MM.1S (cell line): ENCODE data around the gene MMP20.

Experiments
- DNase-seq: peaks from one replicate; pipeline ENCODE4 v3.0.0-alpha.2; 2015
- H2AFZ ChIP-seq: fragments of 300-600 bp; sonication (generic); 2 replicates; pipeline ENCODE4 v1.6.0; 2016; ENCODE audit warnings: antibody characterized with exemption, low read length
- H3F3A ChIP-seq: fragments of 300-600 bp; sonication (generic); 2 replicates; pipeline ENCODE4 v1.6.1; 2016; ENCODE audit warnings: mild to moderate bottlenecking, antibody characterized with exemption, low read length, moderate library complexity, mixed read lengths; ENCODE audit not compliant: insufficient read depth
- H3K27ac ChIP-seq: fragments of 300-600 bp; sonication (generic); 2 replicates; pipeline ENCODE4 v1.5.1; 2016; ENCODE audit warnings: mild to moderate bottlenecking, low read length
- H3K27me3 ChIP-seq: fragments of 300-600 bp; sonication (generic); replicated peaks from 2 replicates; pipeline ENCODE4 v1.6.0; 2016; ENCODE audit warnings: low read length; ENCODE audit not compliant: insufficient read depth
- H3K36me3 ChIP-seq: fragments of 300-600 bp; sonication (generic); replicated peaks from 2 replicates; pipeline ENCODE4 v1.6.1; 2016; ENCODE audit warnings: mild to moderate bottlenecking, low read length, mixed read lengths; ENCODE audit not compliant: insufficient read depth
- H3K4me1 ChIP-seq: fragments of 300-600 bp; sonication (generic); 2 replicates; pipeline ENCODE4 v1.6.1; 2016; ENCODE audit warnings: low read length, mixed read lengths
- H3K4me2 ChIP-seq: fragments of 300-600 bp; sonication (generic); 2 replicates; pipeline ENCODE4 v1.6.0; 2016; ENCODE audit warnings: low read depth, low read length
- H3K4me3 ChIP-seq: fragments of 300-600 bp; sonication (generic); 2 replicates; pipeline ENCODE4 v1.5.1; 2016; ENCODE audit warnings: low read length, mixed read lengths
- H3K79me2 ChIP-seq: fragments of 300-600 bp; sonication (generic); 2 replicates; pipeline ENCODE4 v1.6.1; 2016; ENCODE audit warnings: mixed run types, low read length, mixed read lengths
- H3K9ac ChIP-seq: fragments of 300-600 bp; sonication (generic); 2 replicates; pipeline ENCODE4 v1.6.1; 2016; ENCODE audit warnings: low read length, mixed read lengths
- H3K9me2 ChIP-seq: fragments of 300-600 bp; sonication (generic); replicated peaks from 2 replicates; pipeline ENCODE4 v1.6.1; 2016; ENCODE audit warnings: mild to moderate bottlenecking, low read length, mixed read lengths; ENCODE audit not compliant: insufficient read depth
- H3K9me3 ChIP-seq: fragments of 300-600 bp; sonication (generic); replicated peaks from 2 replicates; pipeline ENCODE4 v1.6.1; 2016; ENCODE audit warnings: mild to moderate bottlenecking, low read length, mixed read lengths; ENCODE audit not compliant: insufficient read depth
- H4K20me1 ChIP-seq: fragments of 300-600 bp; sonication (generic); 2 replicates; pipeline ENCODE4 v1.6.1; 2016; ENCODE audit warnings: mild to moderate bottlenecking, low read length, moderate library complexity, mixed read lengths; ENCODE audit not compliant: insufficient read depth
- CTCF ChIP-seq: fragments of 300-600 bp; sonication (generic); IDR thresholded peaks from 2 replicates; pipeline ENCODE4 v1.5.1; 2016; ENCODE audit warnings: antibody characterized with exemption, low read length, mixed read lengths
- EZH2 ChIP-seq: fragments of 300-600 bp; sonication (generic); optimal IDR thresholded peaks from 2 replicates; pipeline ENCODE3; 2017; ENCODE audit warnings: low read depth, mild to moderate bottlenecking, antibody characterized with exemption, low read length, mixed read lengths
- EZH2phosphoT487 ChIP-seq: fragments of 300-600 bp; sonication (generic); IDR thresholded peaks from 2 replicates; pipeline ENCODE4 v1.6.1; 2018; ENCODE audit warnings: antibody characterized with exemption, low read length

MMP20 gene

GRCh38 chr11:102620818-102621561 lies 4.1 kb downstream of the MMP20 start:
- H3K79me2 ChIP-seq = no peaks in the 10 kb centered on the region
- no peaks in the 10 kb centered on the region for H4K20me1 ChIP-seq
- H3K4me3 ChIP-seq = no peak overlapping the region
- H3K27ac ChIP-seq = no peak overlapping the region
- H3K9me2 ChIP-seq = no peaks in the 10 kb centered on the region
- no peak overlapping the region for H2AFZ ChIP-seq
- H3K9me3 ChIP-seq = no peaks in the 10 kb centered on the region
- H3K36me3 ChIP-seq = no peaks in the 10 kb centered on the region
- DNase-seq = no peak
- no peak for TF ChIP-seq EZH2phosphoT487
- TF ChIP-seq CTCF = no peak
- TF ChIP-seq EZH2 = no peak
- no peaks in the 10 kb centered on the region for H3F3A ChIP-seq
- H3K27me3 ChIP-seq = no peaks in the 10 kb centered on the region
- no peaks in the 10 kb centered on the region for H3K4me1 ChIP-seq
- H3K4me2 ChIP-seq = no peak overlapping the region
- H3K9ac ChIP-seq = no peak overlapping the region

- no peaks in the 10 kb centered on the region for H3K9me3 ChIP-seq
Observed at GRCh38 chr11:102620179-102620578, 5.0 kb downstream of the MMP20 start.

GRCh38 chr11:102617466-102618008 lies 7.6 kb downstream of the MMP20 start:
- Histone ChIP-seq H3K79me2 (no peaks in the 10 kb centered on the region), H3K27me3 (no peaks in the 10 kb centered on the region), H3K4me1 (no peaks in the 10 kb centered on the region), H3K9me2 (no peaks in the 10 kb centered on the region), H3K9ac (no peak overlapping the region), H3K4me3 (no peak overlapping the region), H3K27ac (no peak overlapping the region), H3K9me3 (no peaks in the 10 kb centered on the region), H4K20me1 (no peaks in the 10 kb centered on the region; the same call in 1 of the 2 replicates), H2AFZ (no peak overlapping the region), H3K36me3 (no peaks in the 10 kb centered on the region), H3F3A (no peaks in the 10 kb centered on the region), H3K4me2 (no peak overlapping the region)
- no peak for DNase-seq
- TF ChIP-seq EZH2phosphoT487 = no peak
- no peak for TF ChIP-seq CTCF
- no peak for TF ChIP-seq EZH2

More at GRCh38 chr11:102620179-102620578, 5.0 kb downstream of the MMP20 start:
- Histone ChIP-seq H4K20me1 (no peaks in the 10 kb centered on the region), H3K27ac (no peak overlapping the region), H3K9ac (no peak overlapping the region), H3K36me3 (no peaks in the 10 kb centered on the region), H3K4me1 (no peaks in the 10 kb centered on the region), H3K9me2 (no peaks in the 10 kb centered on the region), H3K27me3 (no peaks in the 10 kb centered on the region), H3F3A (no peaks in the 10 kb centered on the region), H3K4me3 (no peak overlapping the region), H2AFZ (no peak overlapping the region), H3K79me2 (no peaks in the 10 kb centered on the region), H3K4me2 (no peak overlapping the region)
- TF ChIP-seq EZH2 (no peak), CTCF (no peak), EZH2phosphoT487 (no peak)
- no peak for DNase-seq
